NCI-H82 treated with DMSO at 0.1 percent for 48 hours (cell line): ENCODE measurements around the gene CPNE5.

ENCODE experiments used
- DNase-seq: peaks from one replicate; lab custom pipeline; 2025; ENCODE audit not compliant: unreplicated experiment; lab: John Stamatoyannopoulos, UW

The CPNE5 gene

DNA sequence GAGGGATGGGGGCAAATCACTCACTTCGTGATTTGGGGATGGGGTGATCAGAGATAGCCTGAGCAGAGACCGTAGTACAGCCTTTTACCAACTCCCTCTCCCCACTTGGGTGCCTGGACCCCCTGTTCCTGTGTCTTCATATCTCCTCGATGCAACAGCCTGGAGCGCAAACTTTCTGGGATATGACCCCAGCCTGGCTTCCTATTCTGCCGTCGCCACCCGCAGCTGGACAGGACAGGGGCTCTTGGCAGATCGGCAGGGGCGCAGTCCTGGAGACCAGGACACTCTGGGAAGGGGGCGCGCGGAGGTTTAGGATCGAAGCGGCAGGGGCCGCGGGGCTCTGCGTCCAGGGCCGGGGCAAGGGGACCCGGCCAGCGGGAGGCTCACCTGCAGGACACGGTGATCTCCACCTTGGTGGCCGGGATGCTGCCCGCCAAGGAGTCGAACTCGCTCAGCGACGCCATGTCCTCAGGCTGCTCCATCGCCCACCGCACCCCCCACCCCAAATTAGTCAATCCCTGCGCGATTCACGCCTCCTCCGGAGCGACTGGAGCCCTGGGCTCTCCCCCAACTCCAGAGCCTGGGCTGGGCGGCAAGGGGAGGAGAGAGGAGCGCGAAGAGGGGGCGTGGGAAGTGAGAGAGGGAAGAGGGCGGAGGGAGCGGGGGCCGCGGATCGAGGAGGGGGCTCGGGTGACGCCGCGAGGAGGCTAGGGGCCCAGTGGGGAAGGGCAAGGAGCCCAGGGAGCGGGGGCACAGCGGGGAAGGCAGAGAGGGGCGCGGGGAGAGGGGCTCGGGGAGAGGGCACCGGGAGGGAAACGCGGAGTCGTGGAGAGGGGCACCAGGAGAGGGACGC is at the start of gene CPNE5:
Gene CPNE5, minus strand, starts transcription at position 549 of the 853 bp plus-strand sequence. Its CDS starts 67 bp downstream, at position 482.
- no peak for DNase-seq

DNA sequence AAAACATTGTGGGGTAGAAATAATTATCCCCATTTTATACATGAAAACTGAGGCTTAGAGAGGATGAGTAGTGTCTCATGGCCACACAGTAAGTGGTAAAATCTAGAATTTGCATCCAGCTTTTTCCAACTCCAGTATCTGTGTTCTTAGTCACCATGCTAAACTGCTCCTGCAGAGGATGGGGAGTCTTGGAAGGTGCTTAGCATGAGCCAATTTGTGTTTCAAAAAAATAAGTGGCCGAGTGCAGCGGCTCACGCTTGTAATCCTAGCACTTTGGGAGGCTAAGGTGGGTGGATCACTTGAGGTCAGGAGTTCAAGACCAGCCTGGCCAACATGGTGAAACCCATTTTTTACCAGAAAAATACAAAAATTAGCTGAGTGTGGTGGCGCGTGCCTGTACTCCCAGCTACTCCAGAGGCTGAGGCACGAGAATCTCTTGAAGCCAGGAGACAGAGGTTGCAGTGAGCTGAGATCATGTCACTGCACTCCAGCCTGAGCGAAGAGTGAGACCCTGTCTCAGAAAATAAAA is 48.9 kb upstream of the CPNE5 start:
- no peak for DNase-seq

DNA sequence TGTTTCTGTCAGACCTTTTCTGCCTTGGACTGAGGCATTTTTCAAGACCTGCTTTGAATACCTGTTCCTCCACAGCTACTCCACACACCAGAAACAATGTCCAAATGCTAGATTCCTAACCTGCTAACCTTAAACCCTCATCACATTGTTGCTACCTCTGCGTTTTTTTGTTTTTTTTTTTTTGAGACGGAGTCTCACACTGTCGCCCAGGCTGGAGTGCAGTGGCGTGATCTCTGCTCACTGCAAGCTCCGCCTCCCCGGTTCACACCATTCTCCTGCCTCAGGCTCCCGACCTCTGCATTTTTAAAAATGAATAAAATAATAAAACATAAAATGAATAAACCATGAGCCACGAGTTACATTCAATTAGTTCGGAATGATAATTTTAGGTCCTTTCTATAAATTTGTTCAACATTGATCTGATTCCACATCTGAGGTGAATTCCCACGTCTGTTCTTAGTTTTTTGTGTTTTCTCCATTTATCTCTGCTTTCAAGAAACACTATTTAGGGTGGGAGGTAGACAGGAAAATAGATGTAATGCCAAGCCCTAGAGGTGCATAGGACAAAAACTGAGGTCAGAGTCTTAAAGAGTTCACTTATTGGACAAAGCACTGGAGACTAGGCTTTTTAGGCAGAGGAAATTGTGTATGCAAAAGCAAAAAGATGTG is 47.8 kb upstream of the CPNE5 start:
- DNase-seq, result no peak

DNA sequence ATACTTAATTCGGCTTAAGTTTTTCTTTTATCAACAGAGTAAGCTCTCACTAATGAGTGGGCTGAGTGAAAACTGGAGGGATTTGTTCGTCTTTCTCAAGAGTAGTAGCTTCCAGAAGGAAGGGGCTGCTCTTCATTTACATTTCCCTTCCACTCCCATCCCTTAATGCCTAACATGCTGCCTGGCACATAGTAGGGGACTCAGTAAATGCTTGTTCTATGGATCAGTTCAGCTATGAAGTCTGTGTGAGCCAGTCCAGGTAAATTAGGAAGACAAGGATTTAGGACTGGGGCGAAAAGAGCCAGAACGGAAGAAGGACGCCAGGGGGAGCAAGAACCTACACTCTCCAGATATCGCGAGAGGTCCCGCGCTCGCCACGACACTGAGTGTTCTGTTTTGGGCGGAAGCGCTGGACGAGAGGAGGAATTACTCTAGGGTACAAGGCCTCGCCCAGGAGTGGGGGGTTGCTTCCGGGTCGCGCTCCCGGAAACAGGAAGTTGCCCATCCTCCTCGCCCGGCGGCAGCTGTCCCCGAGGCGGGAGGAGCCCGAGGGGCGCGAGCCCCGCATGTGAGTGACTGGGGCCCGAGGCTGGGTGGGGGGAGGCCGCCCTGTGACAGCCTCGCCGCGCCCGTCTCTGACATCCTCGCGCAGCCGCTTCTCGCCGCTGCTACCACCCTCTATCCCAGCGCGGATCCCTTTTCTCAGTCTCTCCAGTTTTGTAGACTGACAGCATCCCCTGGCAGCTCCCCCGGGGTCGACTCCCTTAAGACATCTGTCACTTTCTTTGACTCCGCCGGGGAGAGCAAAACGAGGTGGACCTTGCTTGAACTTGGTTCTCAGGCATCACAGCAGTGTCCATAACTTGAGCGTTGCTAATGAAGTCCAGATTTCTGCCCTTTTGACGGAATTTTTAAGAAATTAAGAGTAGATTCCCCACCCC is 46.5 kb upstream of the CPNE5 start, which contains the start of gene C6orf89:
Gene C6orf89, plus strand, starts transcription at position 492 of the 941 bp plus-strand sequence. CDS start 13,493 bp downstream, outside the sequence.
- DNase-seq, result peak; percentile 99

DNA sequence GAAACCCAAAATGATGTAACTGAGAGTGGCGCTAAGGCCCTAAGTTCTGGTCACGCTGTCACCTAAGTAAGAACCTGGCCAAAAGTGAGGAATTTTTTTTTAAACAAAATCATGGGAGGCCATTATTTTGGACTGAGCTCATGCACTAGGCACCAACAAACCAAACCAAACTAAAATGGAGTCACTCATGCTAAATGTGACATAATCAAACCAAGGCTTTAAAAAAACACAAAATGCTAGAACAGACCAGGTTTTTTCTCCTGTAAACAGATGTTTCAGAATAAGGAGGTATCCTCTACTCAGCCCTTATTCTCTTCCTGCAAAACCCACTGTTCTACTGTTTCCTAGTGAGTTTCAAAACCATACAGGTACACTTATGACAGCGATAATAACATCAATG is 45.4 kb upstream of the CPNE5 start:
- DNase-seq, result no peak

DNA sequence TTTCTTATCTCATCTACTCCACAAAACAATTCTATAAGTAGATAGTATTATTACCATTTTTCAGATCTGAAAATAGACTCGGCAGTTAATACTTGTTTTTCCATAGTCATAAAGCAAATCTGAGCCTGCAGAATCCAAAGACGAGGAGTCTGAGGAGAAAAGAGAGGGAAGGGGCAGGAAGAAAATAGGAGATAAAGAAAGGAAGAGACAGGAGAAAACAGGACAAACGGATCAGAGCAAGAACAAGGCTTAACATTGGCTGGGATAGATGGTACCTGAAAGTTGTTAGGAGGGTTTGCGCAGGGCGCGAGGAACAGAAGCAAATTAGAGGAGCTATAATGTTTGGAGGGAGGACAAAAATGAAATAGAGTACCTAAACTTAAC is 36.0 kb upstream of the CPNE5 start:
- DNase-seq, result no peak

DNA sequence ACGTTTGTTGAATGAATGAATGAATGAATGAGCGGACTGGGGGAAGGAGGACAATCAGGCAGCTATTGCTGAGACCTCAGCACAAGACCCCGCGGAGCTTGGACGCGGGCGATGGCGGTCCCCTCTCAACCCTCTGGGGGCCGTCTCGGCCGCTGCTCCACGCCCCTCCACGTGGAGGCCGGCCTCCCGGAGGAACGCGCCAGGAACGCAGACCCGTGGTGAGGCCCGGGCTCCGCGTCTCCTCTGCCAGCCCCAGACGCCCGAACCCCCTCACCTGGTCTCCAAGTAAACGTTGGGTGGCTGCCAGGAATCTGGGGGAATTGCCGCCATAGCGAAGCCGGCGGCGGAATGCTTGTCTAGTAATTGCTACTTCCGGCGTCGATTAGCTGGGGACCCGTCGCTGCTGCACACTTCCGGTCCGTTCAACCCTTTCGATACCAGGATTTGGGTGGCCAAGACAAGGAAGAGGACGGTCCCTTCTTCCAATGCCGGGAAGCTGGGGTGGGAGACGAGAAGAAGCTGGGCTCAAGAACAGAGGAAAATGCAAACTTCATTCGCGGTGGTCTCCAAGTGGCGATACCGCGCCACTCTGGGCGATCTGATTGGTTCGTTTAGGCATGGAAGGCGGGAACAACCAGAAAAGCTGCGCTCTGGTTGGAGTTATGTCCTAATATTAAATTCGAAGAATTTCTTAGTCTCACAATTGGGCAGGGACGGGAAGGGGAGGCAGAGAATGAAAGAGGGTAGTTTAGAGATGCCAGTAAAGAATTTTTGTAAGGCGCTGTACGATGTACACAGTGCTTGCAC is 35.4 kb upstream of the CPNE5 start, which contains the start of gene PPIL1:
Gene PPIL1, minus strand, starts transcription at position 361 of the 807 bp plus-strand sequence. Its CDS starts 31 bp downstream, at position 330.
- DNase-seq, result peak; percentile 86

DNA sequence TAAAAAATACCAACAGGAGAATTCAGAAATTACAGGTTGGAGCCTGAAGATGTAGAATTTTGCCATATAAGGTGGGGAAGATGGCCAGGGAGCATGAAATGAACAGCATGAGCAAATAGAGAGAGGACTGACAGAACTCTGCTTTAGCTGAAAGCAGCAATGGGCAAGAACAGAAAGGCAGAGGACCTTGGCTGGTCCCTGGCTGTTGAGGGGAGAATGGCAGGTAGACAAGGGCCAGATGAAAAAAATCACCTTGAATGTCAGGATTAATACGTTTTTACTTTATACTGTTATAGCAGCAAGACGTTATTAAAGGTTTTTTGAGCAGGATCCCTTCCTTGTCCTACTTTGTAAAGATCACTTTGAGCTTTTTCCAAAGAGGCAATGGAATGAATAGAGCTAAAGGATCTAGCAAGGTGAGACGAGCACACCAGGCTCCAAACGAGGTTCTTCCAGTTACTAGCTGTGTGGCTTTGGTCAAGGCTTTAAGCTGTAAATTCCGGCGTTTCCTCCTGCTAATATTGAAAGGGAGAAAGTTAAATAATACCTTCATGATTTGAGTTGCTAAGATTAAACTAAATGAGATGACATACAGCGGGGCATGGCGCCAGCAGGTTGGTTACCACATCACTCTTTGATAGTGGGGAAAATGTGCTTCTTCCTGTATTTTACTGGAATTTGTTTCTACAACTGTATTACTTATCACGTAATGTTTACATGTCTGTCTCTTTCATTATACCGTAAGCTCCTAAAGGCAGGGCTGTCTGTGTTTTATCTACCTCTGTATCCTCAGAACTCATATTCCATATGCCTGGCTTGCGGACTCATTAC is 34.6 kb upstream of the CPNE5 start:
- DNase-seq, result no peak

DNA sequence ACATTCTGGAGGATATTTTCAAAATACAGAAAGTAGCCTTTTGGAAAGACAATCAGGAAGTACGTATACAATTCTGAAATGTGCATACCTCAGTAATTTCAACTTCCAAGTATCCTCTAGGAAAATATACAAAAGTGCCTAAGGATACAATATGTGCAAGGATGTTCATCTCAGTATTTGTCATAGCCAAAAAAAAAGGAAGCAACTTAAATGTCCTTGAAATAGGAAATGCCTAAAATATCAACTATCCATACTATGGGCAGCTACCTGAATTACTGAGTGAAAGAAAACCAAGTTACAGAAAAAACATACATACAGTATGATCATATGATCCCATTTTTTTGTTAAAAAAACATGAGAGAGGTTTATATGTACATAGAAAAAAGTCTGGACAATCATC is 33.9 kb upstream of the CPNE5 start:
- DNase-seq, result no peak

DNA sequence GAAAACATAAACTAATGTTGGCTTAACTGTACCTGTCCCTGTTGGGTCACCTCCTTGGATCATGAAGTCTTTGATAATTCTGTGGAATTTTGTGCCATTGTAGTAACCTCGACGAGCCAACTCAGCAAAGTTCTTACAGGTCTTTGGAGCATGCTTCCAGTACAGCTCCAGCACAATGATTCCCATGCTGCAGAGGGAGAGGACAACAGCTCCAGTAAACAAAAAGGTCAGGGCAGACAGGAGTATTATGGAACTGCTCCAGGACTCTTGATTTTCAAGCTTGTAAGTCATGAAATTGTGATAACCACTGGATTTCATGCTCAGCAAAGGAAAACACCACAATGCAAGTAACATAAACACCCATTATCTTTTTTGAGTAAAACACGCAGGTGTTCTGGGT is 32.4 kb upstream of the CPNE5 start:
- DNase-seq, result no peak

DNA sequence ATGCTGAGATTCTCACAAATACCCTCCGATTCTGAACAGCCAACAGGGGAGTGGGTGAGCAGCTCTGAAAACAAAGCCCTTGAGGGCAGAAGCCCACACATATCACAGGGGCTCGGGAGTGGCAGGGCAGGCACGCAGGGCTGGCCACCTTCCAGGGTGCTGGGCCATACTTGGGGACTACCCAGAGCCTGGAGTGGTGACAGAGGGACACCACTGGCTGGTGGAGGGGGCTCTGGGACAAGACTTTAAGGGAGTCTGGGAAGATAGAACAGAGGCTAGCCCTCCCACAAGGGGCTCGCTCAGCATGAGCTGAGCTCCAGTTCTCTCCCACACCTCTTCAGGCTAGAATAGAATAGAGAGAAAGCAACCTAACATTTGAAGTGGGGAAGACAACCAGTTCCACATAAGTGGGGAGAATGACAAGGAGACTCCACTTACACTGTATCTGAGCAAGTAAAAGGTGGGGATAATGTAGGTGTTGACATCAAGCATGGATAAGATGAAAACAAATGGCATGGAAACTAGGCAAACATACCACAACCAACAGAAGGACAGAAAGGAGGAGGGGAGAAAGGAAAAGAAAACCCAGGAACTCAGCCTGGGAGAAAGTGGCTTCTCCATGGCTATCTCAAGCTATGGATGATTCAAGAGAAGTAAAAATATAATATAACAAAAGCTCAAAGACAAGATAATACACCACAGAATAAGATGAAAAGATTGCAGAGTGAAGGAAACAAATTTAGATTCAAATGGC is 28.4 kb upstream of the CPNE5 start:
- DNase-seq, result no peak

DNA sequence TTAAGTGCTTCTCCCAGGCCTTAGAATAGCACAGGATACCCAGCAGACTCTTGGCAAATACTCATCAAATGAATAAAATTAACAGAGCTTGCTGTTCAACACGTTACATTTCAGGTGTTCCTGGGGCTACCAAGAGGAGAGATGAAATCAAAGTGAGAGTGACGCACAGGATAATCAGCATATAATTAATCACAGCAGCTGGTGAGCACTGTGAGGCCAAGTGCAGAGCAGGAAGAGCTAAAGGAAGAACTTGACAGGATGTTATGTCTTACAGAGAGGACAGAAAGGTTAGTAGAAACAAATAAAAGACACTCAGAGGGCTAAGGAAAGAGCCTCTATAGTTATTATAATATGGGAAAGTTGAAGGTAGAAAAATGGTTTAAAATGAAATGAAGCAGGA is 26.6 kb upstream of the CPNE5 start:
- DNase-seq, result no peak

DNA sequence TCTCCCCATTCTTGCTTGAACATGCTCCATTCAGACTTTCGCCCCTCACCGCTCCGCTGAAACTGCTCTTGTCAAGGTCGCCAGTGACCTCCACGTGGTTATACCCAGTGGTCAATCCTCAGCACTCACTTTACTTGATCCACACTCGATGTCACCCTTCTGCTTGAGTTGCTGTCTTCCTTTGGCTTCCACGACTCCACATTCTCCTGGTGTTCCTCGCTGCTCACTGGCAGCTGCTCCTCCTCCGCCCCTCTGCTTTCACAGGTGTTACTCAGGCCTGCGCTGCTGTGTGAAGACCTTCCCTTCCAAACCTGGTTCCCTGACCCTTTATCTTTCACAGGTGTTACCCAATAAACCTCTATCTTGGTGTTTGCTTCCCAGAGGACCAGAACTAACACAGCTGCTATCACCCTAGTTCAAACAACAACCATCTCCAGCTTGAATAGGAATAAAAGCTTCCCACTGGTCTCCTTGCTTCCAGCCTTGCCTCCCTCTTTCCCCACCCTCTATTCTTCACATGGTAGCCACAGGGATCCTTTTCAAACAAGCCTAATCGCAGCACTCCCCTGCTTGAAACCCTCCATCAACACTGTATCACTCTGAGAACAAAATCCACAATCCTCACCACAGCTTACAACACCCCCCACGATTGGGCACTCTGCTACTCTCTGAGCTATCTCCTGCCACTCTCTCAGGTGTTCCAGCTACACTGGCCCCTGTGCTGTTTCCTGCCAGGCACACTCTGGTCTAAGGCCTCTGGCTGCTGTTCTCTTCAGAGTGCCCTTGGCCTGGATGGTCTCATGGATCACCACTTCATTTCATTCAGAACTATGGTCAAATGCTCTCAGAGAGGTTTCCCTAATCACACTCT is 24.7 kb upstream of the CPNE5 start:
- DNase-seq, result no peak

DNA sequence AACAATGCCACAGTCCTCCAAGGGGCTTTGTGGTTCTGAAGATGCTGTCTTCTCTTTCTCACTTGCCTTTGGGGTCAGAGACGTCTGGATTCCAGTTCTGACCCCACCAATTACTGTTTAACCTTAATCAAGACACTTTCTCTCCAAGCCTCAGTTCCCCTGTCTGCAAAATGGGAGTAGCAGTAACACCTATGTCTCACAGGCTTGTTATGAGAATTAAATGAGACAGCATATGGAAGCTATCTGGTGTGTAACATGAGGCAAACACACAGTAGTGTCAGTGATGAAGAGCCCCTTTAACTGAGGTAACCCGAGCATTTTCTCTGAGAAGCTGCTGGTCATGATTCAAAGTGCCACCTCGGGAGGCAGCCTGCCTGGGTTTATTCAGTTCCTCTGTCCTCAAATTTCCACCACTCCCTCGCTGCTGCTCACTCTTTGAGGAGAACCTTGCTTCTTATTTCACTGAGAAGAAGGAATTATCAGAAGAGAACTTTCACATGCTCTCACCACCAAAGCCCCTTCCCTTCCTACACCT is 23.7 kb upstream of the CPNE5 start:
- DNase-seq, result no peak

DNA sequence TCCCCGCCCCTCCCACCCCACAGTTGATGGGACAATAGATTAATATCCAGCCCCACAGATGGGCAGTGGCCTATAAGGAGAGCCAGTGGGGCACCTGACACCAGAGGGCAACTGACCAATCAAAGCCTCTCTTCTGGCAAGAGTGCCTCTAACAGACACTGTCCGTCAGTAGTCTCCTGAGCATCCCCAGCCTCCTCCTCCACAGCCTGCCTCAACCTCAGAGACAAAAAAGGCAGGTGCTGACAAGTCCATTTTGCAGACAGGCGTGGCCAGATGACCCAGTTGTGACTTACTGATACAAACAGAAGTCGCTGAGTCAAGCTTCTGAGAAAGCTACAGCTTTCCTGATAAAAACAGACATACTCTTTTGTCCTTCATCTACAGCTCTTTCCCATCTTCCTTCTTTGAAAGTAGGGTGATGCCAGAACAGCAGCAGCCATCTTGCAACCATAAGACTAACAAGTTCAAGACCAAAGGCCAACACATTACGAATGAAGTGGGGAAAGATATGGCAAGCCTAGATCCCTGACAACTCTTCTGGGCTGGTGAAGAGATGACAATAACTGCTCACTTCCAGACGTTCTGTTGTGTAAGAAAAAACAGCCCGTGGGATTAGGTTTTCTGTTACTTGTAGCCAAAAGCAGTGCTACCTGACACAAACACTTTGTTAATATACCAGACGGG is 23.1 kb upstream of the CPNE5 start:
- DNase-seq, result no peak

DNA sequence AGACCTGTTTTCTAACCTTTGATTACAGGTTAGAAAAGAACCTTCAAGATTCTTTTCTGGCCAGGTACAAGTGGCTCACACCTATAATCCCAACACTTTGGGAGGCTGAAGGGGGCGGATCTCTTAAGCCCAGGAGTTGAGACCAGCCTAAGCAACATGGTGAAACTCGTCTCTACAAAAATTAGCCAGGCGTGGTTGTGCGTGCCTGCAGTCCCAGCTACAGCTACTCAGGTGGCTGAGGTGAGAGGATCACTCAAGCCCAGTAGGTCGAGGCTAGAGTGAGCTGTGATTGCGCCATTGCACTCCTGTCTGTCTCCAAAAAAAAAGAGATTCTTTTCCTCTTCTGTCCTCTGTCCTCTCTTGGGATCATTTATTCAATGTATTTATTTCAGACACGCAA is 20.9 kb upstream of the CPNE5 start:
- DNase-seq, result no peak
